Gastroesophageal sphincter (tissue), 4 donors: Measurements from ENCODE around the gene DERA. TPM values are rescaled to one million over a fixed set of nuclear protein-coding genes. Genes with fewer than 3 reads are reported as not detected.
"Not testable (repeated sequence)": the region's sequence is repeated elsewhere in the genome, so short reads cannot be mapped to it uniquely, and the experiment has no call there.

Source experiments
- ATAC-seq: fragments of 150-250 bp; one replicate; pipeline ENCODE4 v1.9.1; 2016; ENCODE audit warnings: mild to moderate bottlenecking, moderate library complexity
- H3K27ac ChIP-seq, 4 donors: fragments of 200-600 bp; sonication (generic) in 3 of 4; 1 replicate in 3 of 4; 2 replicates in 1 of 4; pipeline ENCODE4 v1.5.1; 2016 to 2019
- H3K27me3 ChIP-seq: fragments of 200-600 bp; sonication (generic); one replicate; pipeline ENCODE4 v1.5.1; 2019
- H3K36me3 ChIP-seq, 2 donors: fragments of 200-600 bp; sonication (generic); one replicate each; pipeline ENCODE4 v1.5.1; 2019; ENCODE audit warnings: control low read depth in 1 of 2
- H3K4me1 ChIP-seq, 3 donors: fragments of 200-600 bp; sonication (generic); 1 replicate in 2 of 3; 2 replicates in 1 of 3; pipeline ENCODE4 v1.5.1; 2016 to 2019; ENCODE audit warnings: control low read depth in 2 of 3
- H3K4me3 ChIP-seq, 2 donors: fragments of 200-600 bp; sonication (generic); one replicate each; pipeline ENCODE4 v1.5.1; 2019; ENCODE audit warnings: mild to moderate bottlenecking in 1 of 2, moderate library complexity in 1 of 2
- H3K9me3 ChIP-seq, 3 donors: fragments of 200-600 bp; sonication (generic); one replicate each; pipeline ENCODE4 v1.5.1; 2017 to 2019; ENCODE audit warnings: control low read depth in 2 of 3
- EP300 ChIP-seq: sonication (generic); formaldehyde crosslinking; IDR thresholded peaks from one replicate; pipeline ENCODE4 v1.6.1; 2017; ENCODE audit warnings: antibody characterized with exemption, mild to moderate bottlenecking
- POLR2A ChIP-seq, 2 donors: fragments of 450-650 bp; IDR thresholded peaks; one replicate each; pipeline ENCODE4 v1.6.1; 2017; ENCODE audit warnings: antibody characterized with exemption in 2 of 2, mild to moderate bottlenecking in 2 of 2, moderate library complexity in 1 of 2
- POLR2AphosphoS5 ChIP-seq: sonication (generic); formaldehyde crosslinking; IDR thresholded peaks from one replicate; pipeline ENCODE4 v1.6.1; 2017; ENCODE audit warnings: antibody characterized with exemption
- WGBS, 2 donors: methylation state at CpG; one replicate each; pipeline ENCODE4 v1.1.5; 2018; ENCODE audit warnings: low coverage in 1 of 2; 5-methylcytosine and 5-hydroxymethylcytosine counted together
- total RNA-seq, 4 donors: library from RNA; depleted of rRNA; stranded (reverse); fragments of >200 nt; gene quantifications; one replicate each; pipeline ENCODE4 v1.1.0, GENCODE V29; 2016
- TF ChIP-seq, protein P1 (sequence below), 4 experiments: fragments of 200-600 bp in 2 of 4; fragments of 450-650 bp in 2 of 4; sonication (generic) in 1 of 4; IDR thresholded peaks; one replicate each; pipeline ENCODE4 v1.5.1; 2017 to 2019; ENCODE audit warnings: antibody characterized with exemption in 4 of 4, mild to moderate bottlenecking in 2 of 4, moderate library complexity in 2 of 4

DERA gene
- total RNA-seq, 4 donors from 2014 or later, result 35.9 to 67.4 (median 52.5) TPM

DNA sequence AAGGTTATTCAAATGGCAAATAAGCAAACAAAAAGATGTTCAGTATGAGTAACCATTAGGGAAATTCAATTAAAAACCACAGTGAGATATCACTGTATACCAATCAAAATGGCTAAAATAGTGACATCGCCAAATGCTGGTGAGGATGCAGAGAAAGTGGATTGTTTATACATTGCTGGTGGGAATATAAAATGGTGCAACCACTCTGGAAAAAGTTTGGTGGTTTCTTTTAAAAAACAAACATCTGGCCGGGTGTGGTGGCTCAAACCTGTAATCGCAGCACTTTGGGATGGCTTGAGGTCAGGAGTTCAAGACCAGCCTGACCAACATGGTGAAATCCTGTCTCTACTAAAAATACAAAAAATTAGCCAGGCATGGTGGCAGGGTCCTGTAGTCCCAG is 42.9 kb upstream of the DERA start:
- Histone ChIP-seq H3K4me3 (no peak overlapping the region), H3K4me1 (no peaks in the 10 kb centered on the region), H3K9me3 (no peaks in the 10 kb centered on the region), H3K36me3 (no peaks in the 10 kb centered on the region), H3K27ac (no peak overlapping the region), H3K27me3 (no peaks in the 10 kb centered on the region)
- no peak for ATAC-seq
- TF ChIP-seq EP300, result no peak
- no peak for TF ChIP-seq POLR2AphosphoS5
- no peak for TF ChIP-seq POLR2A (IDR thresholded peaks at IDR 0.05)
- TF ChIP-seq, protein P1, sequence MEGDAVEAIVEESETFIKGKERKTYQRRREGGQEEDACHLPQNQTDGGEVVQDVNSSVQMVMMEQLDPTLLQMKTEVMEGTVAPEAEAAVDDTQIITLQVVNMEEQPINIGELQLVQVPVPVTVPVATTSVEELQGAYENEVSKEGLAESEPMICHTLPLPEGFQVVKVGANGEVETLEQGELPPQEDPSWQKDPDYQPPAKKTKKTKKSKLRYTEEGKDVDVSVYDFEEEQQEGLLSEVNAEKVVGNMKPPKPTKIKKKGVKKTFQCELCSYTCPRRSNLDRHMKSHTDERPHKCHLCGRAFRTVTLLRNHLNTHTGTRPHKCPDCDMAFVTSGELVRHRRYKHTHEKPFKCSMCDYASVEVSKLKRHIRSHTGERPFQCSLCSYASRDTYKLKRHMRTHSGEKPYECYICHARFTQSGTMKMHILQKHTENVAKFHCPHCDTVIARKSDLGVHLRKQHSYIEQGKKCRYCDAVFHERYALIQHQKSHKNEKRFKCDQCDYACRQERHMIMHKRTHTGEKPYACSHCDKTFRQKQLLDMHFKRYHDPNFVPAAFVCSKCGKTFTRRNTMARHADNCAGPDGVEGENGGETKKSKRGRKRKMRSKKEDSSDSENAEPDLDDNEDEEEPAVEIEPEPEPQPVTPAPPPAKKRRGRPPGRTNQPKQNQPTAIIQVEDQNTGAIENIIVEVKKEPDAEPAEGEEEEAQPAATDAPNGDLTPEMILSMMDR (IDR thresholded peaks at IDR 0.05), result no peak
- WGBS, 2 donors, result 90 to 100% methylated on average over 1 to 2 of the region's 3 CpGs

DNA sequence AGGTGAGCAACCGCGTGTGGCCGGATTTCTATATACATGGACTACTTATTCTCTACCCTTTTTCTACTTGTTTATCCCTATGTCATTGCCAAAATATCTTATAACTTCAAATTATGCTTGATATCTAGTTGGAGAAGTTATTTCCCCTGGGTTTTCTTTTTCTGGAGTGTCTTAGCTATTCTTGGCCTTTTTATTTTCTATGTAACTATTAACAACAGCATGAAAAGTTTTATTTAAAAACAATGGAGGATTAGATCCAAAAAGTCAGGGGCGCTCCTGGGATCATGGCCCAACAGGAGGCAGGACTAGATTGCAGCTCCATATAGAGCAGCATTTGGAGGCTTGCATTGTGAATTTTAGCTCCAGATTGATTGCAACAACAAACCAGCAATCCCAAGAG is 37.6 kb upstream of the DERA start:
- ATAC-seq, result no peak
- 95 to 100% methylated on average over 3 to 4 of the region's 4 CpGs for WGBS, 2 donors
- TF ChIP-seq POLR2AphosphoS5 (no peak), POLR2A (IDR thresholded peaks at IDR 0.05) (no peak), EP300 (no peak)
- TF ChIP-seq, protein P1 (IDR thresholded peaks at IDR 0.05), result no peak

DNA sequence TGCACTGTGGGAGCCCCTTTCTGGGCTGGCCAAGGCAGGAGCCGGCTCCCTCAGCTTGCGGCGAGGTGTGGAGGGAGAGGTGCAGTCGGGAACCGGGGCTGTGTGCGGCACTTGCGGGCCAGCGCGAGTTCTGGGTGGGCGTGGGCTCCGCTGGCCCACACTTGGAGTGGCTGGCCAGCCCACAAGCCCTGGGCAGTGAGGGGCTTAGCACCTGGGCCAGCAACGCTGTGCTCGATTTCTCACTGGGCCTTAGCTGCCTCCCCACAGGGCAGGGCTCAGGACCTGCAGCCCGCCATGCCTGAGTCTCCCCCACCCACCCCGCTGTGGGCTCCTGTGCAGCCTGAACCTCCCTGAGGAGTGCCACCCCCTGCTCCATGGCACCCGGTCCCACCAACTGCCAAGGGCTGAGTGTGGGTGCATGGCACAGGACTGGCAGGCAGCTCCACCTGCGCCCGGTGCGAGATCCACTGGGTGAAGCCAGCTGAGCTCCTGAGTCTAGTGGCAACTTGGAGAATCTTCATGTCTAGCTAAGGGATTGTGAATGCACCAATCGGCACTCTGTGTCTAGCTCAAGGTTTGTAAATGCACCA is 36.5 kb upstream of the DERA start:
- not testable (repeated sequence) for ATAC-seq, H3K4me1 ChIP-seq, H3K4me3 ChIP-seq, H3K27me3 ChIP-seq, H3K9me3 ChIP-seq, H3K27ac ChIP-seq, H3K36me3 ChIP-seq
- no CpG with 5 or more reads among the region's 20 CpGs for WGBS, 2 donors

More for the DNA sequence above, 37.6 kb upstream of the DERA start:
- H3K36me3 ChIP-seq, result no peaks in the 10 kb centered on the region
- no peaks in the 10 kb centered on the region for H3K4me1 ChIP-seq
- H3K4me3 ChIP-seq, result no peak overlapping the region
- H3K27ac ChIP-seq, result no peak overlapping the region
- H3K27me3 ChIP-seq, result no peaks in the 10 kb centered on the region
- no peaks in the 10 kb centered on the region for H3K9me3 ChIP-seq

DNA sequence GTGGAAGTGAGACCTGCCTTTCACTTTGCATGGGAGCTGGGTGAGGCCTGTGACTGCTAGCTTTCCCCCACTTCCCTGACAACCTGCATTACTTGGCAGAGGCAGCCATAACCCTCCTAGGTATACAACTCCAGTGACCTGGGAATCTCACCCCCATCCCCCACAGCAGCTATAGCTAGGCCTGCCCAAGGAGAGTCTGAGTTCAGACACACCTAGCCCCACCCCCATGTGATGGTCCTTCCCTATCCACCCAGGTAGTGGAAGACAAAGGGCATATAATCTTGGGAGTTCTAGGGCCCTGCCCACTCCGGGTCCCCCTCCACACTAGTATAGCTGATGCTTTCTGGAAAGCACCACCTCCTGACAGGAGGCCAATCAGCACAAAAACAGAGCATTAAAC is 35.3 kb upstream of the DERA start:
- Histone ChIP-seq H3K9me3 (no peaks in the 10 kb centered on the region), H3K27ac (no peak overlapping the region), H3K4me1 (no peaks in the 10 kb centered on the region), H3K27me3 (no peaks in the 10 kb centered on the region), H3K4me3 (no peak overlapping the region), H3K36me3 (no peaks in the 10 kb centered on the region)
- no peak for ATAC-seq
- no CpG with 5 or more reads among the region's 1 CpG for WGBS, 2 donors
- TF ChIP-seq POLR2A (IDR thresholded peaks at IDR 0.05), result no peak
- TF ChIP-seq POLR2AphosphoS5, result no peak
- TF ChIP-seq, protein P1 (IDR thresholded peaks at IDR 0.05), result no peak
- TF ChIP-seq EP300, result no peak

DNA sequence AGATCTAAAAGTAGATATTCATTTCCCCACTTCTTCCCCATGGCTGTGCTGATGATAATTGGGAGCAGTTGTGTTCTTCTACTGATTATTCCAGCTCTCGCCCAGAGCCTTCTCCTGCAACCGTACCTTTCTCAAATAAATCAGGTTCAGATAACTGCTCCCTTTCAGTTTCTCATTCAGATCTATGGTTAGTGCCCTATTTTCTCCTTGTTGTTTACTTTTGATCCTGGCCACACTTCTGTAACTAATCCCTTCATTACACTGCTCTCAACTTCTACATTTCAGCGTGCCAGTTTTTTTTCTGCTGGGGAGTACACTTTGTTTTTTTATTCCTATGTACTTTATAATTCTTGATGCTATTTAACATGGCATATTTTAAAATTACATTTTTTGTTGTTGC is 31.7 kb upstream of the DERA start:
- WGBS, 2 donors, result 86 to 88% methylated on average over 3 of the region's 3 CpGs
- no peaks in the 10 kb centered on the region for H3K36me3 ChIP-seq
- H3K27ac ChIP-seq, result no peak overlapping the region

More for the DNA sequence above, 31.7 kb upstream of the DERA start:
- no peak for ATAC-seq
- H3K9me3 ChIP-seq, result no peaks in the 10 kb centered on the region
- H3K4me3 ChIP-seq, result no peak overlapping the region
- peaks cover 4 to 23% (median 7%) of the 10 kb centered on the region in 3 donors for H3K4me1 ChIP-seq
- H3K27me3 ChIP-seq, result no peaks in the 10 kb centered on the region
- no peak for TF ChIP-seq POLR2AphosphoS5
- TF ChIP-seq EP300, result no peak
- no peak for TF ChIP-seq POLR2A (IDR thresholded peaks at IDR 0.05)
- TF ChIP-seq, protein P1 (IDR thresholded peaks at IDR 0.05), result no peak
